ENCODE measurements around the gene DRD2. TPM values are rescaled to one million over a fixed set of nuclear protein-coding genes. Genes with fewer than 3 reads are reported as not detected.

DRD2 gene
- total and polyA plus RNA-seq, 4 donors: 0.69 to 12.0 (median 6.2) TPM

GRCh38 chr11:113470233-113470632, 5.0 kb downstream of the DRD2 start:
- H3K27me3 ChIP-seq (ENCODE audit: control insufficient read depth, insufficient read depth, low read length): peaks cover 30% of the 10 kb centered on the region
- no peaks in the 10 kb centered on the region for H3K9me3 ChIP-seq (ENCODE audit: control insufficient read depth, insufficient read depth, low read length)
- WGBS (ENCODE audit: insufficient coverage): 45% methylated on average over 5 of the region's 5 CpGs

GRCh38 chr11:113468726-113469345, 6.4 kb downstream of the DRD2 start:
- no peak overlapping the region for H3K4me3 ChIP-seq (ENCODE audit: low read depth, low read length)
- H3K4me1 ChIP-seq (ENCODE audit: control insufficient read depth, insufficient read depth, low read length): peaks cover 5% of the 10 kb centered on the region
- no peaks in the 10 kb centered on the region for H3K9me3 ChIP-seq (ENCODE audit: control insufficient read depth, insufficient read depth, low read length)
- H3K36me3 ChIP-seq (ENCODE audit: control insufficient read depth, insufficient read depth, low read length): no peaks in the 10 kb centered on the region
- 86% methylated on average over 5 of the region's 8 CpGs for WGBS (ENCODE audit: insufficient coverage)
- DNase-seq (ENCODE audit: low read depth in 4 of 6, low spot score in 6 of 6): no peak
- no peak overlapping the region for H3K27ac ChIP-seq (ENCODE audit: low read depth, low read length)
- peaks cover 22% of the 10 kb centered on the region for H3K27me3 ChIP-seq (ENCODE audit: control insufficient read depth, insufficient read depth, low read length)

More at GRCh38 chr11:113470233-113470632, 5.0 kb downstream of the DRD2 start:
- H3K27ac ChIP-seq (ENCODE audit: low read depth, low read length): no peak overlapping the region
- H3K4me3 ChIP-seq (ENCODE audit: low read depth, low read length): no peak overlapping the region
- no peaks in the 10 kb centered on the region for H3K36me3 ChIP-seq (ENCODE audit: control insufficient read depth, insufficient read depth, low read length)
- no peak for DNase-seq (ENCODE audit: low read depth in 4 of 6, low spot score in 6 of 6)
- H3K4me1 ChIP-seq (ENCODE audit: control insufficient read depth, insufficient read depth, low read length): peaks cover 17% of the 10 kb centered on the region

GRCh38 chr11:113467545-113467944, 7.7 kb downstream of the DRD2 start:
- H3K4me1 ChIP-seq (ENCODE audit: control insufficient read depth, insufficient read depth, low read length): peaks cover 4% of the 10 kb centered on the region
- H3K9me3 ChIP-seq (ENCODE audit: control insufficient read depth, insufficient read depth, low read length): no peaks in the 10 kb centered on the region
- H3K27me3 ChIP-seq (ENCODE audit: control insufficient read depth, insufficient read depth, low read length): peaks cover 11% of the 10 kb centered on the region
- H3K4me3 ChIP-seq (ENCODE audit: low read depth, low read length): no peak overlapping the region
- 80% methylated on average over 1 of the region's 2 CpGs for WGBS (ENCODE audit: insufficient coverage)
- peak in 1 of 6 donors; percentile 74 for DNase-seq (ENCODE audit: low read depth in 4 of 6, low spot score in 6 of 6)
- no peaks in the 10 kb centered on the region for H3K36me3 ChIP-seq (ENCODE audit: control insufficient read depth, insufficient read depth, low read length)
- H3K27ac ChIP-seq (ENCODE audit: low read depth, low read length): no peak overlapping the region

- Histone ChIP-seq H3K4me3 (ENCODE audit: low read depth, low read length) (no peak overlapping the region), H3K27me3 (ENCODE audit: control insufficient read depth, insufficient read depth, low read length) (peaks cover 5% of the 10 kb centered on the region), H3K27ac (ENCODE audit: low read depth, low read length) (no peak overlapping the region), H3K4me1 (ENCODE audit: control insufficient read depth, insufficient read depth, low read length) (peaks cover 4% of the 10 kb centered on the region), H3K9me3 (ENCODE audit: control insufficient read depth, insufficient read depth, low read length) (no peaks in the 10 kb centered on the region), H3K36me3 (ENCODE audit: control insufficient read depth, insufficient read depth, low read length) (no peaks in the 10 kb centered on the region)
- no CpG with 5 or more reads among the region's 3 CpGs for WGBS (ENCODE audit: insufficient coverage)
- DNase-seq (ENCODE audit: low read depth in 4 of 6, low spot score in 6 of 6): no peak
Measured at GRCh38 chr11:113465786-113466185, 9.4 kb downstream of the DRD2 start.

DNA sequence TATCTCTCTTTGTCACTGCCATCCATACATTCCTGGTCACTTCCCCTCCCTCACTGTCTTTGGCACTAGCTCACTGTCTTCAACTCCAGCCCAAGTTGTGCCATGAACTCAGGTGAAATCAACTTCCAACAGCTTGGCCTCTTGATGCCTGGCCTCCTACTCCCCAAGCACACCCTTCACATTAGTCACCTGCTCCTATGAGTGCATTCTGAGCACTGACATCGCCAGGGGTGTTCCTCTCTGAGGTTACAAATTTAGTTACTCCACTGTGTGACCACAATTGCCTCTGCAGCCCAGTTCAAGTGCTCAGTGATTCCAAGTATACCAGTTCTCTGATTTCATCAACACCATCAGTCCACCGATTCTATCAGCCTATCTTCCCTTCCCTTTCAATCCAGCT, 10.8 kb downstream of the DRD2 start:
- no peak overlapping the region for H3K27ac ChIP-seq (ENCODE audit: low read depth, low read length)
- peaks cover 5% of the 10 kb centered on the region for H3K27me3 ChIP-seq (ENCODE audit: control insufficient read depth, insufficient read depth, low read length)
- no peak for DNase-seq (ENCODE audit: low read depth in 4 of 6, low spot score in 6 of 6)
- no peak overlapping the region for H3K4me3 ChIP-seq (ENCODE audit: low read depth, low read length)
- H3K9me3 ChIP-seq (ENCODE audit: control insufficient read depth, insufficient read depth, low read length): no peaks in the 10 kb centered on the region
- 75% methylated on average over 2 of the region's 2 CpGs for WGBS (ENCODE audit: insufficient coverage)
- no peaks in the 10 kb centered on the region for H3K36me3 ChIP-seq (ENCODE audit: control insufficient read depth, insufficient read depth, low read length)
- H3K4me1 ChIP-seq (ENCODE audit: control insufficient read depth, insufficient read depth, low read length): peaks cover 7% of the 10 kb centered on the region

DNA sequence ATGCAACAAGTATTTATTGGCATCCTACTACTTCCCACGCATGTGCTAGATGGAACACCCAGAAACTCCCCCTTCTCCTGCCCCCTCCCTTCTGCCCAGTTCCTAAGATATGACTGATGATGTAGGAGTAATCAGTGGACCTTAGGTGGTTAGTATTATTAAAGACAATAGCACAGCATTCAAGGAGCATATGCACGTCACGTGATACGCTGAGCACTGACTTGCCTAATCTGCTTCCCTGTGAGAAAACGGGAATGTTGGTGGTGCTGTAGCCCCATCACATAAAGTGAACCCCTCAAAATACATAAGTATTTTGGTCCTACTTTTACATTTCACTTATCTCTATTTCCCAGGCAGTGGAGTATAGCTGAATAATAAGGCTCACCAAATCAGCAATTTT, 12.4 kb downstream of the DRD2 start:
- 100% methylated on average over 3 of the region's 5 CpGs for WGBS (ENCODE audit: insufficient coverage)
- Histone ChIP-seq H3K4me3 (ENCODE audit: low read depth, low read length) (no peak overlapping the region), H3K4me1 (ENCODE audit: control insufficient read depth, insufficient read depth, low read length) (peaks cover 8% of the 10 kb centered on the region), H3K27me3 (ENCODE audit: control insufficient read depth, insufficient read depth, low read length) (peaks cover 5% of the 10 kb centered on the region), H3K27ac (ENCODE audit: low read depth, low read length) (no peak overlapping the region), H3K9me3 (ENCODE audit: control insufficient read depth, insufficient read depth, low read length) (no peaks in the 10 kb centered on the region), H3K36me3 (ENCODE audit: control insufficient read depth, insufficient read depth, low read length) (no peaks in the 10 kb centered on the region)
- DNase-seq (ENCODE audit: low read depth in 4 of 6, low spot score in 6 of 6): no peak

GRCh38 chr11:113461639-113462038, 13.6 kb downstream of the DRD2 start:
- DNase-seq (ENCODE audit: low read depth in 4 of 6, low spot score in 6 of 6): no peak
- peaks cover 16% of the 10 kb centered on the region for H3K4me1 ChIP-seq (ENCODE audit: control insufficient read depth, insufficient read depth, low read length)
- H3K9me3 ChIP-seq (ENCODE audit: control insufficient read depth, insufficient read depth, low read length): no peaks in the 10 kb centered on the region
- no peaks in the 10 kb centered on the region for H3K36me3 ChIP-seq (ENCODE audit: control insufficient read depth, insufficient read depth, low read length)
- no peak overlapping the region for H3K4me3 ChIP-seq (ENCODE audit: low read depth, low read length)
- no peak overlapping the region for H3K27ac ChIP-seq (ENCODE audit: low read depth, low read length)
- 75% methylated on average over 2 of the region's 3 CpGs for WGBS (ENCODE audit: insufficient coverage)
- H3K27me3 ChIP-seq (ENCODE audit: control insufficient read depth, insufficient read depth, low read length): peaks cover 5% of the 10 kb centered on the region

DNA sequence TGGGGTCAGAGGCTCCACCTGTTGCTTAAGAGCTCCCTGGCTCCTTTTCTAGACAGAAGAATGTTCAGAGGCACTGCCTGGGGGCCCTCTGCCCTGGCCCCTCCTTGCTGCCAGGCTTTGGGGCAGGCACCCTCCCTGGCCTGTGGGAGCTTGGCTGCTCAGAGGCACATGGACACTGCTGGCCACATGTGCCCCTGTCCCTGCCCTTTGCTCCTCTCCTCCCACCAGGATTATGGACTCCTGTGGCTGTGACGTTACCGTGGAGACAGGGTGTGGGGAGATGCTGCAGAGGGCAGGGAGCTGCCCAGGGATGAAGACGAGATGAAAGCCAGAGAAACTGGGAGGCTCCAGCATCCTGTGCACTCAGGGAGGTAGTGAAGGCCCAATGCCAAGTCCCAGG, 14.7 kb downstream of the DRD2 start:
- WGBS (ENCODE audit: insufficient coverage): 80% methylated on average over 3 of the region's 3 CpGs

DNA sequence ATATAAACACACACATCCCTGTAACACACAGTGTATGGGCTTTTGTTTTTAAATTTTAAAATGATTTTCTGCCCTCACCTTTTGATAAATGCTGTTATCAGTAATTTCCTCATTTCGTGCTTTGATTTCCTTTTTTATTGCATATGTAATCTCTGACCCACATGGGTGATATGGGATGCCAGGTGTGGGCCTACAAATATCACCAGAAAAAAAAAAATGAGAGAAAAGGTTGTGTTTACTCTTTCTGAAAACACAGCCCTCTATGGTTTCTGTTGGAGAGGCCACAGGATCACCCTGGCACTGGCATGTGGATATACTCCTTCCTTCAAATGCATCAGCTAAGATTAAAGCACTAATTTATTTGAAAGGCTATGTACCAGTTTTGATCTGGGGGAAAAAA, 17.0 kb downstream of the DRD2 start:
- no peak for DNase-seq (ENCODE audit: low read depth in 4 of 6, low spot score in 6 of 6)
- Histone ChIP-seq H3K4me1 (ENCODE audit: control insufficient read depth, insufficient read depth, low read length) (peaks cover 16% of the 10 kb centered on the region), H3K4me3 (ENCODE audit: low read depth, low read length) (no peak overlapping the region), H3K36me3 (ENCODE audit: control insufficient read depth, insufficient read depth, low read length) (no peaks in the 10 kb centered on the region), H3K9me3 (ENCODE audit: control insufficient read depth, insufficient read depth, low read length) (no peaks in the 10 kb centered on the region), H3K27me3 (ENCODE audit: control insufficient read depth, insufficient read depth, low read length) (no peaks in the 10 kb centered on the region), H3K27ac (ENCODE audit: low read depth, low read length) (no peak overlapping the region)
- no CpG with 5 or more reads among the region's 1 CpG for WGBS (ENCODE audit: insufficient coverage)

More for the DNA sequence above, 14.7 kb downstream of the DRD2 start:
- H3K36me3 ChIP-seq (ENCODE audit: control insufficient read depth, insufficient read depth, low read length): no peaks in the 10 kb centered on the region
- no peak overlapping the region for H3K27ac ChIP-seq (ENCODE audit: low read depth, low read length)
- H3K4me1 ChIP-seq (ENCODE audit: control insufficient read depth, insufficient read depth, low read length): peaks cover 16% of the 10 kb centered on the region
- H3K27me3 ChIP-seq (ENCODE audit: control insufficient read depth, insufficient read depth, low read length): peaks cover 3% of the 10 kb centered on the region
- H3K9me3 ChIP-seq (ENCODE audit: control insufficient read depth, insufficient read depth, low read length): no peaks in the 10 kb centered on the region
- no peak overlapping the region for H3K4me3 ChIP-seq (ENCODE audit: low read depth, low read length)
- DNase-seq (ENCODE audit: low read depth in 4 of 6, low spot score in 6 of 6): no peak

DNA sequence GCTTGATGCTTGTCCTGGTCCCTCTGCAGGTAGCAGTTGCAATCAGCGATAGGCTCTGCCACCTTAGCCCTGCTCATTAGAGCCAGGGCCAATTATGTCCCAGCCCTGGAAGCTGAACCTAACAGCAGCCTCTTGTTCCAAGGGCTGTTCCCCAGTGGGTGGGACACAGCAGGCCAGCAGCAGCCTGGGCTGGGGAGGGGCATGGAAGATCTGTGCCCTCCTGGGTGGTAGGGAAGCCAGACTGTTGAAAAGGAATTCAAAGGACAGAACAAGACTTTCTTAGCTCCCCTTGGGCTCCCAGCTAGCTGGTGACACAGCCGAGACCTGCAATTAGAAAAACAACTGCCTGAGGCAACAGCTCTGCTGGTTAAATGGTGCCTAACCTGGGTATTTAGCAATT, 17.4 kb downstream of the DRD2 start:
- Histone ChIP-seq H3K4me1 (ENCODE audit: control insufficient read depth, insufficient read depth, low read length) (peaks cover 16% of the 10 kb centered on the region), H3K4me3 (ENCODE audit: low read depth, low read length) (no peak overlapping the region), H3K27ac (ENCODE audit: low read depth, low read length) (no peak overlapping the region), H3K9me3 (ENCODE audit: control insufficient read depth, insufficient read depth, low read length) (no peaks in the 10 kb centered on the region), H3K27me3 (ENCODE audit: control insufficient read depth, insufficient read depth, low read length) (no peaks in the 10 kb centered on the region), H3K36me3 (ENCODE audit: control insufficient read depth, insufficient read depth, low read length) (no peaks in the 10 kb centered on the region)
- no peak for DNase-seq (ENCODE audit: low read depth in 4 of 6, low spot score in 6 of 6)
- 27% methylated on average over 1 of the region's 2 CpGs for WGBS (ENCODE audit: insufficient coverage)

Measured in spinal cord (tissue), 10 donors.